Fibroblast of skin of right biceps (primary cell): ENCODE results near the gene LRRC71.

Experiments used
- DNase-seq: peaks from one replicate; pipeline ENCODE4 v3.0.0-alpha.2; 2013

LRRC71 gene

DNA sequence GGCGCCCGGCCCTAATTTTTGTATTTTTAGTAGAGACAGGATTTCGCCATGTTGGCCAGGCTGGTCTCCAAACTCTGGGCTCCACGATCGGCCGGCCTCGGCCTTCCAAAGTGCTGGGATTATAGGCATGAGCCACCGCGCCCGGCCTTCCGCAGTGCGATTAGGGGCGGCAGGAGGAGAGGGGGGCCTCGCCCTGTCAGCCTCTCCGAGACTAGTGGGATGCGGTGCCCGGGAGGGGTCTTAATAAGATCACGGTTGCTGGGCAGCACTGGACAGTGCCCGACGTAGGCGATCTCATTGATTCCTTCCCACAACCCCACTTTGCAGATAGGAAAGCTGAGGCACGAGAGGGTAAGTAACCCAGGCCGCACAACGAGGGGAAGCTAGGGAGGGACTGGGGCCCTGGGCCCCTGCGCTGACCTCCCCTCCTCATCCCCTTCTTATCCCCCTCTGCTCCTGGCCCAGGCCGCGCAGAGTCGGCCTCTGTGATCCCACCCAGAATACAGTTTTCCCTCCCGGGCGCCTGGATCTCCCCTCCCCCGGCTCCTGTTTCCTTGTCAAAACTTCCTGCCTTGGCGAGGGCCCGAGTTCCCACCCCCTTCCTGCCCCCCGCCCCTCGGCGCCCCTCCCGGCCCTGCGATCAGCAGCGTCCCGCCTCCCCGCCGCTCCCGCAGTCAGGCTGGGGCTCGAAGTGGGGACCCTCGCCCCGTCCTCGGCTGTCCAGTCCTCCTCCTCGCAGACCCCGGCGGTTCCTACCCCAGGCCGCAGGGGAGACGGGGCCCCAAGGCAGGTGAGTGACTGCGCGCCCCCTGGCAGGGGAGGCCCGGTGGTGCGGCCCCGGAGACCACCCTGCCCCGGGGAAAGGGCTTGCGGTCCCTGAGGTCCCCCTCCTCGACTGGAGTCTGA is 27.1 kb upstream of the LRRC71 start, which contains the start of gene PEAR1:
Gene PEAR1, plus strand, starts transcription at position 671 of the 906 bp plus-strand sequence. CDS start 10,209 bp downstream, outside the sequence.
- peak; percentile 78 for DNase-seq

DNA sequence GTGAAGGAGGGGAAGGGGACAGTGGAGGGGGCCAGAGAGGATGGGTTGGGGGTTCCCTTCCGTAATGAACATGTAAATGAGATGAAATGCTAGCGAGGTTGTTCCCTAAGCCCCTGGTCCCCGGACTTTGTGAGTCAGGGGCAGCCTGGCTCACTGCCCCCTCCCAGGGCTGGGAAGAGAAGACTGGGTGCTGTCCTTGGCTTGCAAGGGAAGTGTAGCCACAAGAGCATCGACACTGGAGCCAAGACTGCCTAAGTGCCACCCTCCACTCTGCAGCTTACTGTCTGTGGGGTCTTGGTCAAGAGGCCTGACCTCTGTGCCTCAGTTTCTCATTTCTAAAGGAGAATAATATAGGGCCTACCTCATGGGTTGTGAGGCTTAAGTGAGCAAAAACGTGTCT is 26.4 kb upstream of the LRRC71 start:
- DNase-seq: no peak

DNA sequence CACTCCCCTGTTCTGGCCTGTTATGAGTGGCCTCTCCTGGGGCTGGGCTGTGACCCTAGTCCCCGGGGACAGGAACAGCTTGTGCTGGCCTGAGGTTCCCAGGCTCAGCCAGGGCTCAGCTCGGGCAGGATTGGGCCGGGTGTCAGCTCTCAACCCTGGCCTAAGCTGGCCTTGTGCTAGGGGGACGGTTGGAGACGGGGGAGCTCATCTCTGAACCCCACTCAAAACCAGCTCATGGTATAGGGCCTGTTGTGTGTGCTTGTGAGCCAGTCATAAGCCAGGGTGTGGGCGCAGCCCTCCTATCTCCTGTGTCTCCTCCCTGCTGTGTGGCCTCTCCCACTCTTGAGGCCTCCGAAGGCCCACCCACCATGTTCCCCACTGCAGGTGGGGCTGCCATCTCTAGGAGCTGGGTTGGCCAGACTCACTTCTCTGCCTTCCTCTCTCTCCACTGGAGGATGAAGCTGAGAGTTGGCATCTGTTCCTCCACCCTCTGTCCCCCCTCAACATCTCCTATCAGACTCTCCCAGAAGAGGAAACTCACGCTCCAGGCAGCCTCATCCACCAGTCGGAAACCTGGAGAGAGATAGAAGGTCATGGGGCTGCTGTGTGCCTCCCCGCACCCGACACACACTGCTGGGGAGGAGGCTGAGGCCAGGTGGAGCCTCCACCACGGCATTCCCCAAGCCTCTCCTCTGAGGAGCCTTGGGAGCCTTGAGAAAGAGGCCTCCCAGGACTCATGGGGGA is 25.5 kb upstream of the LRRC71 start:
- peak; percentile 66 for DNase-seq

DNA sequence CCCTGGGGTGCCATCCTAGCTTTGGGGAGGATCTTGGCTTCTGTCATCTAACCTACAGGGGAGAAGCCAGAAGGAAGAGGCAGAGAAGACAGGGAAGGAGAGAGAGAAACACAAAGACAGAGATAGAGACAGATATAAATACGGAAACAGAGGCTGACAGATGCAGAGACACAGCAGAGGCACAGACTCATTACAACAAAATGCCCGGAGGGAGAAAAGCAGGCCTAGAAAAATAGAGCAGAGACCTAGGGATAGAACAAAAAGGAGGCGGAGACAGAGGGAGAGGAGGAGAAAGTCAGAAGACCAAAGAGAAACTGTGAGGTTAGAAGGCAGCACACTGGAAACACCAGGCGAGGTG is 25.0 kb upstream of the LRRC71 start:
- DNase-seq: peak; percentile 51

DNA sequence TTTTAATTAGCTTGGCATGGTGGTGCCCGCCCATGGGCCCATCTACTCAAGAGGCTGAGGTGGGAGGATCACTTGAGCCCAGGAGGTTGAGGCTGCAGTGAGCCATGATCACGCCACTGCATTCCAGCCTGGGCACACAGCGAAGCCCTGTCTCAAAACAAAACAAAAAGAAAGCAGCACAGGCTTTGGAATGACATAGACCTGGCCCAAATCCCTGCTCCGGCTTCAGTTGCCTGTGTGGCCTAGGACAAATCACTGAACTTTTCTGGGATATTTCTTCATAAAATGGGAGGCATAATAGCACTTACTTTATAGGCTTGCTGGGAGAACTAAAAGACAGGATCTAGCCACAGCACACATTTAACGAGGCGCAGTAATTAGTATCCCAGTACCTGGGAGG is 24.5 kb upstream of the LRRC71 start:
- DNase-seq: no peak

DNA sequence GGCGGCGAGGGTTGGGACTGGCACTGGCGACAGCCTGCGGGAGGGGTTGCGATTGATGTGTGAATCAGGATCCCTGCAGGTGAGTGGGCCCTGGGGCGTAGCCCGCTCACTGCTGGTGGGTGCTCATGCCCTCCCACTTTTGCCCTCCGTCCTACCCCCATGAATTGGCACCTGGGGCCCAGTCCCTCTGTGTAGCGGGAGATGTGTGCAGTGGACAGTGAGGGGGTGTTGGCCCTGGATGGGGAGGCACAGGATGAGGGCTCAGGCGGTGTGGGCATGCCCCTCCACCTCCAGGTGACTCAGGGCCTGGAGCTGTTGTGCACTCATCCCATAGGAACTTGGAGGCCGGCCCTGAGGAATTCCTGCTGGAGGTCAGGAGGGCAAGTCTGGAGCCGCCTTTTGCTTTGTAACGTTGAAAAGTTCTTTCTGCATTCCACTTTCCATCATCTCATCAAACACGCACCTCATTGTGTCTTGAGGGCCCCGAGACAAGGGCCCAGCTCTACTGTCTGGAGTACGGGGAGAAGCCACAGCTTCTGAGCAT is 23.9 kb upstream of the LRRC71 start:
- DNase-seq: peak; percentile 97

DNA sequence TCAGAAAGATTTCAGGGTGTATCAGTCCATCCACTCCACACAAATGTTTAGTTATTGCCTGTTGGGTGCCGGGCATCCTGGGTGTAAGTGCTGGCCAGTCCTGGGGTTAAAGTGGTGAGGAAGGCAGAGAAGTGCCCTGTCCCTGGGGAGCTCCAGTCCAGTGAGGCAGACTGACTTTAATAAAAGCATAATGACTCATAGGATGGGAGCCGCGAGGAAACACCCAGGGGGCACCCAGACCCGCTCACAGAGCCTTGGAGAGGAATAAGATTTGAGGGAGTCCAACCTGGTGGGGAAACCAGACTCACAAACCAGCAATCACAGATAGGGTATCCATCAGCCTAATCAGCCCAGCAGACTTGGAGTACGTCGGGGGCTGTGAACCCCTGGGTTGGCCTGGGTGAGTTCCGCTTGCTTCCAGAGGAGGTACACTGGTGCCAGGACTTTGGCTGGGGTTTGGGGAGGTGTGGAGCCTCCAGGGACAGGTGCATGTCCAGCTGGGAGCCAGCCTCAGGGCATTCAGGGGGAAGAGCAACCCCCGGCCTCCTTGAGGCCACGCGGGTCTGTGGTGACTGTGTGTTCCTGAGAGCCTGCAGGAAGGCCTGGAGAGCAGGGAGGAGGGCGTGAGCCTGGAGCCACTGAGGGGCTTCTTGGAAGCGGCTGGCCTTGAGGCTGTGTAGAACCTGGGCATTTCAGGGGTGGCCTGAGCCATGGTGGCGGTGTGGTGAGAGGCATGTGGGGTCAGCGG is 23.2 kb upstream of the LRRC71 start:
- peak; percentile 83 for DNase-seq

DNA sequence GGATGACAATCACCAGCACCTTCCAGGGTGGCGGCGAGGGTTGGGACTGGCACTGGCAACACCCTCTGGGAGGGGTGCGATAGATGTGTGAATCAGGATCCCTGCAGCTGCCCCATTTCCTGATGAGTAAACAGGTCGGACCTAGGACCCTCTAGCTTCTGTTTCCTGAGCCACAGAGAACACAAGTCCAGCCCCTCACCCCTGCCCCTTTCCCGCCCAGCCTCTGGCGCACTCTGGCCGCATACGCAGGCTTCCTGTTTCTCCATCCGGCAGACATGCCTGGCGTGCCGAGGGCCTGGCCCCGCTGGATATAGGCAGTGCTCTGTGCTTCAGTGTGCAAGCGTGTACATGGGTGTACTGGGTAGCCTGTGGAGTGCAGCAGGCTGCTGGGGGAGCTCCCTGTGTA is 22.3 kb upstream of the LRRC71 start:
- DNase-seq: peak; percentile 75

DNA sequence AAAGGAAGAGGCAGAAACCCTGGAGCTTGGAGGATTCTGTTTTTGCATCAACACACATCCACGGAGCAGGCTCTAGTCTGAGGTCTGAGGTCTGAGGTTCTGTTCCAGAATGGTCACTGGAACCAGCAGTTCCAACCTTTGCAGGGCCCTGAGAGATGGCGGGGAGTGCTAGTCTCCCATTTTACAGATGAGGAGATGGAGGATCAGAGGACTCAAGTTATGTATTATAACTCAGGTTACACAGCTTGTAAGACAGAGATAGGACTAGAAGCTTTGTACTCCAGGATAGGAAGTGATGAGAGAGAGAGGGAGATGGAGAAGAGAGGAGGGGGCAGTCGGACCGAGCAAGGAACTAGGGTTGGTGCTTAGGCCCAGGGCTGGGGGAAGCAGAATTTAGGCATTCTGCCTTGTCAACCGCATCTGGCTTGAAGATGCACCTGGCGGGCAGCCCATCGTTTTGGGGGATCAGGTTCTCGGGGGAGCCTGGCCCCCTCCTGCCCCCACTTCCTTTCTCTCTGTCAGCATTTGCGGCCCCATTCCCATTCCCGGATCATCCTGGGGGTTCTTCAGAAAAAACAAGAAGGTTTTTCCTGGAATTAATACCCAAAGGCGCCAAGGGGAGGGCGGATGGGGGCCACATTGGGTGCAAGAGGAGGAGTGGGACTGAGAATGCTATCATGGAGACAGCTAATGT is 21.3 kb upstream of the LRRC71 start:
- no peak for DNase-seq

DNA sequence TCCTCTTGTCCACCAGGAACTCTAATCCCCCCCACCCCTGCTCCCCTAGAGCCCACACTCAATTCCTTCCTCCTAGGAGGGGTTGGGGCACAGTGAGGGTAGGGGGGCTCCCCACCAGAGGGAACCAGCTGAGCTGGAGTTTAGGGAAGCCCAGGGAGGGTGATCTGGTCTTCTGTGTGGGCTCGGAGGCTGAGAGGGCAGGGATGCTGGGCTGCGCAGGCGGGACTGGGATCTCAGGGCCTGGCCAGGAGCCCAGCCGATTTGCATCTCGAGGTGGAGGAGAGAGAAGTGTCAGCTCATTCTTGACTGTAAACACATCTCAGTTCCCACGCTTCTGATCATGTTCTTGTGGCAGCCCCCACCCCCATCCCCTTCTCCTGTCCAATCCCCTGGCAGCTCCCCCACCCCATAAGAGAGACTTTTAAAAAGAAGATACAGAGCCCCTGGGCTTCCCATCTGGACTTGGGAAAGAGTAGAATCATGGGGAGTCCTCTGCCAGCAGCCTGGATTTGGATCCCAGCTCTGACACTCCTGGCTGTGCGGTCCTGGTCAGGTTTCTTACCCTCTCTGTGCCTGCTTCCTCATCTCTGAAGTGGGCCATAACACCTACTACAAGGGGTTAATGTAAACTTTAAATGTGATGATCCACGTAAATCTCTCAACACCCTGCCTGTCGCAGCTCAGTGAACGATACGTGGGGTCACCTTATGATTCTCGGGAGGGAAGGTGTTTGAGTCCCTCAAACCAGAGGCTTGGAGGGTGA is 20.3 kb upstream of the LRRC71 start:
- peak; percentile 76 for DNase-seq

DNA sequence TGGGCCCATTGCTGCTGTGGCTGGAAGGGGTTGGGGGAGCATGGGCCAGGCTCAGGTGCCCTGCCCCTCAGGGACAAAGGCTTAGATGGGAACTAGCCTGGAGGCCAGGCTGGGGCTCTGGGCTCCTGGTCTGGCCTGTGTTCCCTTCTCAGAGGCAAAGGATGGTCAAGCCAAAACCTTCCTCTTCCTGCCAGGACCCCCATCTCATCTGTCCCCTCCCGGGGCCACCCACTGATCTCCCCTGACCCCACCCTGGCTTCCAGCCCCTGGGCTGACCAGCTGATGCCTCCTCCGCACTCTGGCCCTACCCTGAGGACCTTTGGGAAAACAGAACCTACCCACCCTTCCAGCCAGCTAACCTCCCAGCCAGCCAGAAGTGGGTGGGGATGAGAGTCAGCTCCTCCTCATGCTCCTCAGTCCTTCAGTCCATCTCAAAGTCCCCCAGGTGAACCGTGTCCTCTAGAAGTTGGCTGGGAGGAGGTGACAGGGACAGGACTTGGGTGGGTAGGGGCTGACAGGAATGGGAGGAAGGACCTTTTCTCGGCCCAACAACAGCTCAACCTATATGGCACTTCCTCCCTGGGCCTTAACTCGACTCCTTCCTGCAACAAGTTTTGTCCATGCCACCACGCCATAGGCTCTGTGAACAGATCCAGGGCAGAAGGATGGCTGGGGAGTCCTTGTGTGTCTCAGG is 19.4 kb upstream of the LRRC71 start:
- no peak for DNase-seq

DNA sequence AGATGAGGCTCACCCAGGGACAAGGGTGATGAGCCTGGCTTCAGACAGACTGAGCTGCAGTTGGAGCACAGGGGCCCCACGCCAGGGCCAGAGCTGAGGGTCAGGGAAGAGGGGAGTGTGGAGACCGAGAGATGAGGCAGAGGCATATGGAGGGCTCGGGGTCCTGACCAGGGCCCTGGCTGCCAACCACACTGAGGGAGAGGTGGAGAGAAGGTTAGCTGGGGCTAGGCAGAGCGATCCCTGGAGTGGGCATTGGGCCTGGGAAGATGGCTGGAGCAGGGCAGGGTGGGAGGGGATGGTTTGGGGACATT is 18.9 kb upstream of the LRRC71 start:
- no peak for DNase-seq

DNA sequence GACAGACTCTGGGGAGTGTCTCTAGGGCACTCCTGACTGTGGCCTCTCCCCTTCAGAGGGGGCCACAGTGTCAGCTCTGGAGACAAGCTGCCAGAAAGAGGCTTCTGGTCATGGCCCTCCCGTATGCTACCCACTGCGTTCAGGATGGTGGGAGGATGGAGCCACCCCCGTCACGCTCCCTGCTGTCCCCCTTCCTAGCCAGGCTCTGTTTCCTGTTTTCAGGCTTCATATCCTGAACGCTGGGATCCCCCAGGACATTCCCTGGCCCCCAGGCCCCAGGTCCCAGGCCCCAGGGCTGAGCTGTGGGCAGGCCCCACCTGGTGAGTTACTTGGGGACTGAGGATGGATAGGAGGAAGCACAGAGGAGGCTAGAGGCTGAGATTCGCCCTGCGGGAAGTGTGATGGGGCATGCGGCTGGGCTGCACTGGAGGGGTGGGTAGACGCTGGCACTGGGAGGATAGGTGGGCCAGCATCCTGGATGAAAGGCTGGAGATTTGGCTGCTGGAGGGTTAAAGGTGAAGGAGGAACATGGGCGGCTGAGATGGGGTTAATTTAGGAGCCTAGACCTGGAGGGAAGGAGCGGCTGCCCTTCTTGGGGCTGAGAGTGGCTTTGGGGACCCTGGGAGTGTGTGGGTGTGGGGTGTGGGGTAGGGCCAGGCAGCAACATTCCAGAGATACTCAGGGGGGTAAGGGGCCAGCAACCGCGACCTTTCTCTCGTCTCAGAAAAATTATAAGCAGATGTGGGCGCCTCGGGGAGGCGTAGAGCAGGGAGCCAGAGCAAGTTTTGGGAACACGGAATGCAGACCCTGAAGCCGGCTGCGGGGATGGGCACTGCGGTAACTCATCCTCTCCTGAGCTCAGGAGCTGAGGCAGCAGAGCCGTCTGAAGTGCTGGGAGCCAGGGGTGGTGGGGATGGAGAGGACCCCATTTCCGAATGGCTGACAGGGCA is 18.2 kb upstream of the LRRC71 start:
- DNase-seq: peak; percentile 81

DNA sequence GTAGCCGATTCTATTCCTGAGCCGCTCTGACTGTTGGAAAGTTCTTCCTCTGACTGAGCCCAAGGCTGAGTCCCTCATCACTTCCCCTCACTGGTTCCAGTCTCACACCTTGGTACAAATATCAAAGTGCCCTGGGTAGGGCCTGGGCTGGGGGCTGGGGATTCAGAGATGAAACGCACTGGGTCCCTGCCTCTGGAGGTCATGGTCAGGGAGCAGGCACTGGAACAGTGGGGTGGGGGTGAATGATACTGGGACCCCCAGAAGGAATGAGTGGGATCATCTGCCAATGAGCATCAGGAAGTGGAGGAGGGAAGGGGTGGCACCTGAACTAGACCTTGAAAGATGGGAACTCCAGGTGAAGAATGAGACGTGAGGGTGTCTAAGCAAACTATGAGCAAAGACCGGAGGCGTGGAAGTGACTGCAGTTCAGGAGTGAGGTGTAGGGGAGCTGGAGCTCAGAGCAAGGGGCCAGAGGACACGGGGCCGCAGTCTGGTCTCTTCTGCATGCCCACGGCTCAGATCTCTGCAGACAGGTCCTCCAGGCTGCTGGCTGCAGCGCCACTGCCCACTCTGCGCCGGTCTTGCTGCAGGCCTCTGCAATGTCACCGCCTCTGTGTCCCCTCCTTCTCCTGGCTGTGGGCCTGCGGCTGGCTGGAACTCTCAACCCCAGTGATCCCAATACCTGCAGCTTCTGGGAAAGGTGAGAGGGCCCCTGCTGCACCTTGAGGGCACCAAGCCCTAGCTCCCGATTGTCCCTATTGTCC is 16.9 kb upstream of the LRRC71 start:
- no peak for DNase-seq

DNA sequence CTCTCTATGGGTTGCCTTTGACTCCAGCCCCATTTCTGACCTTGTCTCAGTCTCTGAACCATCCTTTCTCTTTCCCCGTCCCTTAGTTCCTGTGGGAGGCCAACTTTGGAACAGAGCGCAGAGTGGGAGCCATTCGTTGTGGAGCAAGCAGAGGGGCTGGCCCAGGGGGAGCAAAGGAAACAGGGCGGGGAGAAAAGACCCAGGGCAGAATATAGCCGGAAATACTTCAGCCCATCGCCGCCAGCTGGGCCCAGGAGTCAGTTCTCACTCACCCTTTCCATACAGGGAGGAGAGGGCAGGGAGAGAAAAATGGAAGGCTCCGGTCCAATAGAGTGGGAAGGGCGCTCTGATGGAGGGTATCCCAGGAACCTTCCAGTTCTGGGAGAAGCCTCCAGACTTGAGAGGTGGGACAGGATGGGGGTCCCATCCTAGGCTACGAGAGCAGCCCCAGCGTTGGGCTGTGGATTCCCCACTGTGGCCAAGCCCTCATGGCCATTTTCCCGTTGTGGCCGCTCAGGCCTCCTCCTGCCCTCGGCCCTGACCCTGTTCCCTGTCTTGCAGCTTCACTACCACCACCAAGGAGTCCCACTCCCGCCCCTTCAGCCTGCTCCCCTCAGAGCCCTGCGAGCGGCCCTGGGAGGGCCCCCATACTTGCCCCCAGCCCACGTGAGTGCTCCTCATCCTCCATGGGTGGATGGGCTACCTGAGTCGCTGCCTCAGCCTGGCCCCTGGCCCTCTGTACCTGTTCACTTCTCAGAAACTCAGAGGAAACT is 16.1 kb upstream of the LRRC71 start:
- DNase-seq: no peak

DNA sequence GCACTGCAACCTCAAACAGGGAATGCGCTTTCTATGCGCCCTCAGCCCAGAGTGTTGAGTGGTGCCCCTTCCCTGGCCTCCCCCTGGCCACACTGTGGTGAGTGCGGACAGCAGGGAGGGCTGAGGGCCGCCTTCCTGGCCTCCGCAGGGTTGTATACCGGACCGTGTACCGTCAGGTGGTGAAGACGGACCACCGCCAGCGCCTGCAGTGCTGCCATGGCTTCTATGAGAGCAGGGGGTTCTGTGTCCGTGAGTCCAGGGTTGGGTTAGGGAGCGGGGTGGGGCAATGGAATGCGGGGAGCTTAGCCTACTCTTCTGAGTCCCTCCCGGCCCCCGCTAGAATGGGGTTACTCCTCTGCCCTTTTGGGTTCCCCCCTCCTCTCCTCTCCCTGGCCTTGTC is 15.3 kb upstream of the LRRC71 start:
- no peak for DNase-seq

DNA sequence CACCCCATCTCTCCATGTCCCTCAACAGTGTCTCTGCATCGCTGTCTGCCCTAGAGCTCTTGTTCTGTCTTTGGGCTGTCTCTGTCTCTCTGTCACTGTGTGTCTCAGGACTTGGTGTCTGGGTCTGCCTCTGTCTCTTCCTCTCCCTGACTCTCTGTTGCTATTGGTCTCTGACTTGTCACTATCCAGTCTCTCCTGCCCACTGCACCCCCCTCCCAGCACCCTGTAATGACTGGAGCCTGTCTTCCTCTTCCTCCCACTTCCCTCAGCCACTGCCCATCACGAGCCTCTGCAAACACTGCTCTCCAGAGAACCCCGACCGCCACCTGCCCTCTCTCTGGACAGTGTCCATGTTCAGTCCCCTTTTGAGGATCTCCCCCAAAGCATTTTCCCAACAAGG is 14.8 kb upstream of the LRRC71 start:
- no peak for DNase-seq

DNA sequence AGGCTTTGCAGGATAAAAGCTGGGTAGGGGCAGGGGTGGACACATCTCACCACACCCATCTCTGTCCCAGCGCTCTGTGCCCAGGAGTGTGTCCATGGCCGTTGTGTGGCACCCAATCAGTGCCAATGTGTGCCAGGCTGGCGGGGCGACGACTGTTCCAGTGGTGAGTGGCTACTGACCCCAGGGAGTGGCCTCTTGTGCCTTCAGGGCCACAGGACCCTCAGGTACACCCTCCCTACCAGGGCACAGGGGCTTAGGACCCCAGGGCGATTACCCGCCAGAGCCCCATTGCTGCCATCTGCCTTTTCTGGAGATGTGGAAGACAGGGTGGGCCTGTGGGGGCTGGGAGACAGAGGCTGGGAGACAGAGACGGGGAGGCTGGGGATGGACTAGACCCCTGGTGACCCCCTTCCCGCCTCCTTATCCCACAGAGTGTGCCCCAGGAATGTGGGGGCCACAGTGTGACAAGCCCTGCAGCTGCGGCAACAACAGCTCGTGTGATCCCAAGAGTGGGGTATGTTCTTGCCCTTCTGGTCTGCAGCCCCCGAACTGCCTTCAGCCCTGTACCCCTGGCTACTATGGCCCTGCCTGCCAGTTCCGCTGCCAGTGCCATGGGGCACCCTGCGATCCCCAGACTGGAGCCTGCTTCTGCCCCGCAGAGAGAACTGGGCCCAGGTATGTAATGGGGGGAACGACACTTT is 14.1 kb upstream of the LRRC71 start:
- DNase-seq: no peak
